Brain pericyte (primary cell): ENCODE results near the gene ESRRG.

Experiments
- DNase-seq: peaks from one replicate; pipeline ENCODE4 v3.0.0-alpha.2; 2012; ENCODE audit warnings: low read depth, low spot score

ESRRG gene

DNA sequence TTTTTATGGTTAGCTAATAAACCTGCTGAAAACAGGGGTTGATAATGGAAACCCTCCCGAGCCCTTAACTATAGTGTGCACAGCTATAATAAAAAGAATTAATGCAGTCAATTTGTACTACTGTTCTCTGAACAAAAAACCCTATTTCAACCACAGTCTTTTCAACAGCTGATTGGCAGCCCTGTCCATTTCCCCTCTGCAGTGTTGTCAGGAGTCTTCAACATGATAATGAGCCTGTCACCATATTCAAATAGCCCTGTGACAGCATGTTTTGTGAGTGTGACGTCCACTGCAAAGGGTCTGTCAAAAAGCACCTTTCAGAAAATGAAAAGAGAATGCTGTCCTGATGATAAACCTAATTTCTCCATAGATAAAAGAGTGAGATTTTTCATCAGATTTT lies 92.7 kb downstream of the ESRRG start:
- DNase-seq = no peak

DNA sequence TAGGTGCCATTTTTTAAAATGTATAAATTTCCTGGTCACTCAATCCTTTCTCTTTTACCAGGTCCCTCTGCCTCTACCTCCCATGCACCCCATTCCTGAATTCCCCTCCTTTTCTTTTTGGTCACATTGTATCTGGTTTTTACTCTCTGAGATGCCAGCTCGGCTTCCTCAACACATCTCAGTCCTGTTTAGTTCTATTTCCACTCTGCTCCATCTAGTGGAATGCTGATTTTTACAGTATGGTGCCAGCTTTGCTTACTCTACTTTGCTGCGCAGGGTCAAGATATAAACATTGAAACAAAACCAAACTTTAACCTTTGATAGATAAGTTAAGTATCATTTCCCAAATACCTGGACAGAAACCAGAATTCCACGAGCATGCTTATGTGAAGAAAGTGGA lies 96.0 kb downstream of the ESRRG start:
- DNase-seq = no peak

- no peak for DNase-seq
Measured at GRCh38 chr1:216626394-216627067, 96.7 kb downstream of the ESRRG start.

DNA sequence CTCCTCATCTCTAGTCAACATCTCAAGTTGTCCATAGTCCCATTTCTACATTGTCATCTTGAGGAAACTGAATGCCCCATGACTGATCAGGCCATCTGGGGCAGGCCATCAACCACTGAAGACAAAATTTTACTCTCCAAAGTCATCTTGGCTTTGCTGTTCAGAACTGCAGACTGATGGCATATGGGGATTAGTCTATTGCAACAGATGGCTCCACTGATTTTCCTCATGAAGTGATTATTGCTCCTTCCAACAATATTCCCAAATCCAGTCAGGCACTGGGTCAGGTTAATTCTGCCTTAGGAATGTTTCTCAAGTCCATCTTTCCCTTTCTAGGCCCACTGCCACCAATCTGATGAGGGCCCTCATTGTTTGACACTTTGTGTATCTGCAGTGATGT lies 101.7 kb downstream of the ESRRG start:
- no peak for DNase-seq

DNA sequence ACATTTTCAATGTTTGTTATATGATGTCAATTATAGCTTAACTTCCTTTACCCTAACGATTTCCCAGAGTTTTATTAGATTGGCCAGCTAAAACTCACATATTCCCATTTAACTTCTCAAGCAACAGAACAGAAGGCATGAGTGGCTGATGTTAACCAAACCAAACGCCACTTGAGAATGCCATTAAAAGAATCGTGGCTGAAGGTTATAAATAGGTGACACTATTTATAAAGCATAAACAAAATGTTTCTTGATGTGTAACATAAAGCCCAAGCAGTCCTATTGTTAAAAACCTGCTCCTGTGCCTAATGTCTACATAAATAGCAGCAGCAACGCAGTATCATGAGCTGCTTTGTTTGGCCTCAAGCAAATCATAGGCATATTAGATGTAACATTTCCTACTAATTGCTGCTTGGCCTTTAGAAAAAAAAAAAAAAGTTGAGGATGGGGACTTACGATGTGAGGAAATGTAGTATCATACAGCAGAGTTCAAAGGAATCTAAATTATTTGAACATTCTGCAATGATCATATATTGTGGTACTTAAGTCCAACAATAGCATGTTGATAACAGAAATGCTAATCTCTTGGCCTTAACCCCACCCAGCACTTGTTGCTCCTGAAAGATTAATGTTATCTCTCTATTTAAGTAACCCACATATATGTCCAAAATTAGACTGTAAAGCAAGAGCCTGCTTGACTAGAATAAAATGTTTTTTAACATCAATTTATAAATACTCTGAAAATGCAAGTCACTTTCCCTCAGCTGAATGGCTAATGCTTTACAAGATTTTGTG lies 106.0 kb downstream of the ESRRG start:
- no peak for DNase-seq

- DNase-seq = no peak
Measured at GRCh38 chr1:216616425-216616824, 106.8 kb downstream of the ESRRG start.

GRCh38 chr1:216614011-216614934 lies 109.0 kb downstream of the ESRRG start:
- no peak for DNase-seq

GRCh38 chr1:216612291-216612690 lies 110.9 kb downstream of the ESRRG start:
- DNase-seq = no peak

DNA sequence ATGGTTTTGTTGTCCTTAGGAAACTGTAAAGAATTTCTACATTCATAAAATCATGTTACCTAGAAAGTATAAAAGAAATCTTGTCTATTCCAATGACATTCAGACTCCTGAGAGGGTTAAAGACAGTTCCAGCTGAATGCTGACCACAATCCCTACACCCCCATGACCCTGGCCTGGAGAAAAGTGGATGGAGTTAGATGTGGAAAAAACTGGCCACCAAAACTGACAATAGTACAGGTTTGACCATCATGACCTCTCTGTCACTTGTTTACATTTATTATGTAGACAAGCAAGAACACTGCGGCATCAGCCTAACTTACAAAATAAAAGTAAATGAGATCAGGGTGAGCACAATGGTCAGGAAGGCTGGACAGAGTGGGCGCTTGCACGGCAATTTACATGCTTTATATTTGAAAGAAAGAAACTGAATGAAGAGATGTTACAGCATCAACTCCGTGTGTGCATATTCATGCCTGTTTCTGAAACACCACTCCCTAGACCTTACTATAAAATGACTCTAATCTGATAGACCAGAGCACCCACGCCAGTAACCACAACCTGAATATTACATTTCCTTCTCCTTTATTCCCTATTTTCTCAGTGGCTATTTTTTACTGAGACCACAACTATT lies 116.0 kb downstream of the ESRRG start:
- DNase-seq = no peak

DNA sequence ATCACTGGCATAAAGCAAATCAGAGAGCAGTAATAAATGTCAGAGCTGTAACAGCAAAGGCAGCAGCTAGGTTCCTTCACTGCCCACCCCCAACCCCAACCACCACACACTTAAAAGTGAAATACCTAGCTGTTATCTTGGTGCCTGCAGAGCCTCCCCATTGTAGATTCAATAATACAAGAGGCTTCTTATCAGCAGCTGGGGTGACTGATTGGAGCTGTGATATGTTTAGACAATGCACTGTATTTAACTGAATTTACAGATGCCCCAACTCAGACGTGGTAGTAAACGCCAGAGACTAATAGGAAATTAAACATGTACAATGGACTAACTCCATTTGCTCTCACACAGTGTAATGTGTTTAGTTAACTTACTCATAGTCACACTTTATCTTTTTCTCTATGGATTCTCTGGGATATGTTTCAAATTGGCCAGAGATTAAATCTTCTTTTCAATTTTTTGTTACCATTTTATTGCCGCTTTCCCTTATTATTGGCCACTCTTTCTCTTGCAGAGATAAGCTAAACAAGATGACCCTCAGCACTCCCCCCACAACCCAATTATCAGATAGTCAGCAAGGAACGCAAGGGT lies 117.1 kb downstream of the ESRRG start:
- DNase-seq = no peak

DNA sequence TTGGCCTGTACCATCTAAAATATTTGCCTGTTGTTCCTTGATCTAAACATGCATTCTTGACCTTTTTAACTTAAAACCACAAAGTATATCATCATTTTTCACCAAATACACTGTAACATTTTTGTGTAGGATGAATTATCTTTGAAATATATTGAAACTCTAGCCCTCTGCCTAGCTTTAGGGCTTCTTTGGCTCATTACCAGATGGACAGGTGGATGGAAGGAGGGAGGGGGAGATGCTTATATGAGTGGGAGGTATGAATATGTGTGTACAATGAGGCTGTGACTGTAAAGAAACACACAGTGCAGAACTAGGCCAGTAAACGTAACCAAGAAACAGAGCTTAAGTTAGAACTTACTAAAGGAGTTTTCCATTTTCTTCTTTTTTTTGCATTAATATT lies 118.5 kb downstream of the ESRRG start:
- no peak for DNase-seq

DNA sequence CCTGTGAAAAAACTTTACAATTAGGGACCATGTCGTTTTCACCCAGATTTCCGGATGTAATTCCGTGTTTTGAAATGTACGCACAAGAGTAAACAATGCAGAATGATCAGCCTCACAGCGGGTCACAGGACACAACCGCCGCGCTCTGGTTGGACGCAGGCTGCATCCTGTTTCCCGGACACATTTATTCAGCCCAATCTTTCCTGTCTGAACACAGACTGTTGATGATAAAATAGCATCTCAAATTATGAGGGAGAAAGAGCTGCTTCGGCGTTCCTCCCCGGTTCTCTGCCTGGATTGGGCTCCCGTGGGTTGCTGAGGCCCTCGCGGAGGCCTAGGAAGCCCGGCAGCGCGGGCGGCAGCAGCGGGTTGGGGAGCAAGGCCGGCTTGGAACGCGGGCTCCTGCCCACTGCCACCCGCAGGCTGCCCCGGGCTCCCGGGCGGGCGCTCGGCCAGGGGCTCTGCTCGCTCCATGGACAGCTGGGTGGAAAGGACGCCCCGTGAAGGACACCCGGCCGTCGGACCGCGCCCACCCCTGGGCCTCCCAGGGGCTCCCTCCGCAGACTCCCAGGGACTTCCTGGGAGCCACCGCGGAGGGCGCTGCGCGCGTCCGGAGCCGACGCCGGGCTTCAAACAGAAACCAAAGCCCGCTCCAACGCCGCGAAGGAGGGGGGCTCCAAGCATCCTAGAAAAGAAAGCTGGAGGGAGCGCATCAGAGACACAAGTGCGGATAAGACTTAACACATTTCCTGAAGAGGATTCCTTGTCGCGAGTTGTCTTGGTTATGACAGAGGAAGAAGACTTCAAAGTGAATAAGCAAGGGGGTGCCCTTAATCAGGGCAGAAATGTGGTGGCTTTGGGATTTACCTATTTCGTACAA lies 122.3 kb downstream of the ESRRG start:
- DNase-seq = peak; percentile 30

- no peak for DNase-seq
Measured at GRCh38 chr1:216599851-216600250, 123.4 kb downstream of the ESRRG start.

- no peak for DNase-seq
Measured at GRCh38 chr1:216598448-216598847, 124.8 kb downstream of the ESRRG start.

DNA sequence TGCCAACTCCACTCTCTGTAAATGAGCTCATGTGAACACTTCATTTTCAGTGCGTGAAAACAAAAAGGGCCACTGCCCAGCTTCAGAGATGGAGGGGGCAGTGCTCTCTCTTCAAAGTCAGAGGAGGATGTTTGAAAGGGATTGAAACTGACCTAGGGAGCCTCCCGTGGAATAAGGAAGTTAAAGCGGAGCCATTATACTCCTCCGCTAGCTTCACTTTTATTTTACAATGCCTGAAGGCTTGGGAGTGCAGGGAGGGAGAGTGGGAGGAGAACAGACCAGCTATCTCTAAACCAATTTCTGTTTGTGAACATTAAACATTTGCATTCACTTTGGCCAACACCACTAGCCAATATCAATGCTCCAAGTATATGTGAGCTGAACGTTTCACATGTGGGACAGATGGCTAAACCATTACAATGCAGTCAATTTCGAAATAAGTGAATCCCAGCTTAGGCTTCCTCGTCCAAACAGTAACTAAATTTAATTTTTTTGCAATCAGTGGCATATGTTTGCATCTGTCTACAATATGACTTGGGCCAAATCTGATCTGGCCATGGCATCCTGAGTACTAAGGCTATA lies 126.9 kb downstream of the ESRRG start:
- DNase-seq = no peak

DNA sequence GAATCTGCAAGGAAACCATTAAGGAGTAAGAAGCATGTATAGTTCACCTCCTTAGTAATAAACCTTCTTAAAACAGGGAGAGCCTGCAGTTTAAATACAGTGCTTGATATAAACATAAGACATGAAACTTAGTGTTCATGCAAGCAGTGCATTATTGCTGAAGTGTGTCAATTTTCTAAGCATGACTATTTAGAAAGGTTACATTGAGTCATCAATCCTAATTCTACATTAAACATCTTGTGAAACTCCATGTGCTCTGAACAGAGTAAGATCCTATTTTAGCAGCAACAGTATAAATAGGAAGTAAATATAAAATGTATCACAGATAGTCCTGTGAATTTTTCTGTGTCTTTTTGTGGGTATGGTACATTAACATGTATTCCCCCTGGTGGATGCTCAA lies 135.5 kb downstream of the ESRRG start:
- no peak for DNase-seq

DNA sequence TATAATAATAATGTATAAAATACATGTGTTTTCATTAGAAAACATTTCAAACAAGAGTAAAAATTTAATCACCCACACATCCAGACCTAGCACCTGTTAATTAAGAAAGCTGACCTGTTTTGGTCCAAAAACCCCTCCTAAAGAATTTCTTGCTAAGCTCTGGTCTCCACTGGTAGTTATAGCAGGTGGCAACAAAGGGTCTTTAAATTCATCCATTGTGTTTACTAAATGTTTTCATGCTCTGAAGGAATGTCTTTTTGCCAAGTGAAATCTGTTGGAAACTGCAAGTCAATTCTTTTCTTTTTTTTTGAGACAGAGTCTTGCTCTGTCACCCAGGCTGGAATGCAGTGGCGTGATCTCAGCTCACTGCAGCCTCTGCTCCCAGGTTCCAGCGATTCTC lies 141.1 kb downstream of the ESRRG start:
- no peak for DNase-seq

DNA sequence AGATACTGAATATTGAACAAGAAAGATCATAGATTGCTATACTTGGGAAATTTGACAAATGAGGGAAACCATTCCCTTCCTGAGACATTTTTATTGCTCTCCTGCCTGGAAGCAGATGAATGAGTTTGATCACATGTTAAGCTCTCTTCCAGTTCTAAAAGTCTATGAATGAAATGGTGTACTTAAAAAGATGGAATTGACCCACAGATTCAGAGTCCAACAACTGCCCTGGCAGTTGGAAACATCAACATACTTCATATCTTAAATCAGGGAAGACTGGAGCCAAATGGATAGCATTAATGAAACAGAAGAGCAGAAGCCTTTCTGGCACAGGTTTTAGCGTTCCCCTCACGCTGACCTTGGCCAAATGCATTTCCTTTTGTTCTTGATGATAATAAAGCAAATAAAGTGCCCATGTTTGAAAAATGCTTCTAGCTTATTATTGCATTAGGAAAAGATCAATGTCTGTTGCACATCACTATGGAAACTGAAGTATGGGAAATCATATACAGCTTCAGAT lies 142.6 kb downstream of the ESRRG start:
- DNase-seq = no peak

- no peak for DNase-seq
Measured at GRCh38 chr1:216576234-216576937, 146.8 kb downstream of the ESRRG start.
